Erythroblast (primary cell): ENCODE results near the gene EXOSC7.

ENCODE experiments used
- GATA1 ChIP-seq: IDR thresholded peaks from 2 replicates; pipeline ENCODE4 v1.6.1; 2011; ENCODE audit warnings: low read depth, mild to moderate bottlenecking, control low read depth, low read length, moderate library complexity
- POLR2A ChIP-seq: IDR thresholded peaks from 2 replicates; pipeline ENCODE4 v1.6.1; 2011; ENCODE audit warnings: mild to moderate bottlenecking, low read length

- TF ChIP-seq POLR2A (no peak), GATA1 (no peak)
Observed at GRCh38 chr3:45020534-45020933, 44.5 kb downstream of the EXOSC7 start.
